GM18526 (cell line): ENCODE measurements around the gene PHRF1.

ENCODE experiments used
- POLR2A ChIP-seq: IDR thresholded peaks from 3 replicates; pipeline ENCODE4 v1.6.1; 2011; ENCODE audit not compliant: insufficient read length; ENCODE audit errors: extremely low read depth

PHRF1 gene

DNA sequence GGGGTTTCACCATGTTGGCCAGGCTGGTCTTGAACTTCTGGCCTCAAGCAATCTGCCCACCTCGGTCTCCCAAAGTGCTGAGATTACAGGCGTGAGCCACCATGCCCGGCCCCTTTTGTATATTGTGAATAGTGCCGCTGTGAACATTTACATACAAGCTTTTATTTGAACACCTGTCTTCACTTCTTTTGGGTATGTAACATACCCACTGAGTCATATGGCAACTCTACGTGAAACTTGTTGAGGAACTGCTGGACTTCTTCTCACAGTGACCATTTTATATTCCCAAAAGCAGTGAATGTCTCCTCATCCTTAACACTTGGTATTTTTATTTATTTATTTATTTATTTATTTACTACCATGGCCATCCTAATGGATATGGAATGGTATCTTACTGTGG, 54.6 kb downstream of the PHRF1 start:
- TF ChIP-seq POLR2A: no peak

DNA sequence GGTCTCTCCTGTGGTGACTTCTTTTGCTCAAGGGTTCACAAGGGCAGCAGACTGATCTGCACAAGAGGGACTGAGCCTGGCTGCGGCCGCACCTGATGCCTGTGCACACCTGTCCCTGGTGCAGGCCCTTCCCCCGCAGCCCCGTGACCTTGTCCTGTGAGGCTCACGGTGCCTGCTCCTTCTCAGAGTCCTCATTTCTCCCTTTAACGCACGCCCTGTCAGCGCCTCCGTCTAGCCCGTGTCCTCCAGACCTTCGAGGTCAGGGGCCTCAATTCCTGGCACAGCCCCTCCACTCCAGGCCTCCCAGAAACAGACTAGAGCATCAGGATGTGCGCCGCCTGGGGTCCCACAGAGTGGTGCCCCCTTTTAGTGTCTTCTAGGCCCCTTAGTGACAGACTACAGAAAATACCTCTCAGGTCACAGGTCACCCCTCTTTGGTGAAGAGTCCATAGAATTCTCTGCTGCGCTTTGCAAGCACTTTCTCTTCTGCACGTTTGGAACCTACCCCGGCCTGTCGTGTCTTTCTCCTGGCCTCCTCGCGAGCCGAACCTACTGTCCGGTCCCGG, 59.8 kb downstream of the PHRF1 start:
- TF ChIP-seq POLR2A: no peak

DNA sequence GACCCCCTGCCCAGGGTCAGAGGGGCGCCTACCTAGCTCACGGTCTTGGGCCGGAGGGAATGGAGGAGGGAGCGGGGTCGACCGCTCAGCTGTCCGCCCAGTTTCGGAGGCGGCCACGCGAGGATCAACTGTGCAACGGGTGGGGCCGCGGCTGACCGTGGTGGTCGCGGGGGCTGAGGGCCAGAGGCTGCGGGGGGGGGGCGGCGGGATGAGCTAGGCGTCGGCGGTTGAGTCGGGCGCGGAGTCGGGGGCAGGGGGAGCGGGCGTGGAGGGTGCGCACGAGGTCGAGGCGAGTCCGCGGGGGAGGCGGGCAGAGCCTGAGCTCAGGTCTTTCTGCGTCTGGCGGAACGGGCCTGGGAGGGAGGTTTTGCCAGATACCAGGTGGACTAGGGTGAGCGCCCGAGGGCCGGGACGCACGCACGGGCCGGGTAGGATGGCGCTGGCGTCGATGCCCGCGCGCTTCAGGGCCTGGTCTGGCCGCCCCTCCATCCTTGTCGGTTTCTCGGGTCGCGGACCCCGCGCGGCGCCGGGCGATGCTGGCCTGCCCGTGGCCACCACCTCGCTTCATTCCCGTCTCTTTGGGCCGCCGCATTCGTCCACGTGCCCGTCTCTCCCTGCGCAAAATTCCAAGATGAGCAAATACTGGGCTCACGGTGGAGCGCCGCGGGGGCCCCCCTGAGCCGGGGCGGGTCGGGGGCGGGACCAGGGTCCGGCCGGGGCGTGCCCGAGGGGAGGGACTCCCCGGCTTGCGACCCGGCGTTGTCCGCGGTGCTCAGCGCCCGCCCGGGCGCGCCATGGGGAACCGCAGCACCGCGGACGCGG, 60.5 kb downstream of the PHRF1 start, which contains the start of gene DRD4:
Gene DRD4 (plus strand): TSS at position 759 of the 822 bp plus-strand sequence. CDS start 36 bp downstream, at position 795.
- TF ChIP-seq POLR2A: no peak

DNA sequence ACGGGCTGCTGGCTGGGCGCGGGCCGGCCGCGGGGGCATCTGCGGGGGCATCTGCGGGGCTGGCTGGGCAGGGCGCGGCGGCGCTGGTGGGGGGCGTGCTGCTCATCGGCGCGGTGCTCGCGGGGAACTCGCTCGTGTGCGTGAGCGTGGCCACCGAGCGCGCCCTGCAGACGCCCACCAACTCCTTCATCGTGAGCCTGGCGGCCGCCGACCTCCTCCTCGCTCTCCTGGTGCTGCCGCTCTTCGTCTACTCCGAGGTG, 61.0 kb downstream of the PHRF1 start:
- TF ChIP-seq POLR2A: no peak

DNA sequence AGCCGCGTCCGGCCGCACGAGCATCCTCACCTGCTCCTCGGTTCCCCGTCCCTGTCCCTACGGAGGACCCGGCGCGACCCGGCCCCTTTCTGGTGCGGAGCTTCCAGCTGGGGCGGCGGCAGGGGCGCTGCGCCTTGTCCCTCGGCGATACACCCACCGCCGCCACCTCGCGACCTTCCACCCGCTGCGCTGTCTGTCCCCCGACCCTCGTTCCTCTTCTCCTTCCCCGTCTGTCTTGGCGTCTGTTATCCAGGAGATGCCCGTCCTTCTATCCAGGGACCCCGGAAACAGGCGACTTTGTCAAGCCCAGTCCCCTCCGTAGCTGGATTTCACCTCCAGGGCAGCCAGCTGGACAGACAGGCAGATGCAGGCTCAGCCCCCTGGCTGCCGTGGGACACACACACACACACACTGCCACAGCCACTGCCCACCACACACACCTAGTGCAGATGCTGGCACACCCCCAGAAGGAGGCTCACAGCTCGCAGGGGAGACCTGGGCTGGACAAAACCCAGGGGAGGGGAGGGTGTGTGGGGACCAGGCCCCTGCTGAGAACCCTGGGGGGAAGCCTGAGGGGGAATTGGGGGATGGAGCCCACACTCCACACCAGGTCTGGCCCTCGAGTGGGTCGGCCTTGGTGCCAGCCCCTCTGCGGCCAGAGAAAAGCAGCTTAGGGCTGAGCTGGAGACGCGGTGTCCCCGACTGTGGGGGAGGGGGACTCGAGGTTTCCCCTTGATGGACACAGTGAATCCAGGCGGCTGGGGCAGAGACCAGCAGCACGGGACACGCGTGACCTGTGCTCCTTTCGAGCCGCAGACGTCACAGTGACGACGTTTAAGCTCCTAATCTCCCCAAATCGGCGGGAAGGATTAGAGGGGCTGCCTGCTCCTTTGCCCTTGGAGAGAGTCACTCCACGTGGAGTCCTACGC, 61.6 kb downstream of the PHRF1 start:
- no peak for TF ChIP-seq POLR2A

DNA sequence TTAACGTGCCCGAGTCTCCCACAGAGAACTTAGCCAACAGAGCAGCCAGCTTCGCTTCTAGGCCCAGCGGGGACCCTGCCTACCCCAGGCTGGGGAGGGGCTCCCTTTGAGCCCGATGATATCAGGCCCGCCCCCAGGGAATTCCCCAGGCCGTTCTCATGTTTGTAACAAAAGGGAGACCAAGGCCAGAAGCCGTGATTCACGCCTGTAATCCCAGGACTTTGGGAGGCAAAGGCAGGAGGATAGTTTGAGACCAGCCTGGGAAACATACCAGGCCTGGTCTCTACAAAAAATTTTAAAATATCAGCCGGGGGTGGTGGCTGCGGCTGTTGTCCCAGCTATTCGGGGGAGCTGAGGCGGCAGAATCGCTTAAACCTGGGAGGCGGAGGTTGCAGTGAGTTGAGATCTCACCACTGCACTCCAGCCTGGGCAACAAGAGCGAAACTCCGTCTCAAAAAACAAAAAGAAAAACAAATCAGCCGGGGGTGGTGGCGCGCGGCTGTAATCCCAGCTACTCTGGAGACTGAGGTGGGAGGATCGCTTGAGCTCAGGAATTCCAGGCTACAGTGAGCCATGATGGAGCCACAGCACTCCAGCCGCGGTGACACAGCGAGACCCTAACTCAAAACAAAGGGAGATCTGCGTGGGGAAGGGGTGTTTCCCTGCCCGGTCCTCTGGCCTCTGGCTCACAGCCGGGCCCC, 62.5 kb downstream of the PHRF1 start:
- TF ChIP-seq POLR2A: no peak

DNA sequence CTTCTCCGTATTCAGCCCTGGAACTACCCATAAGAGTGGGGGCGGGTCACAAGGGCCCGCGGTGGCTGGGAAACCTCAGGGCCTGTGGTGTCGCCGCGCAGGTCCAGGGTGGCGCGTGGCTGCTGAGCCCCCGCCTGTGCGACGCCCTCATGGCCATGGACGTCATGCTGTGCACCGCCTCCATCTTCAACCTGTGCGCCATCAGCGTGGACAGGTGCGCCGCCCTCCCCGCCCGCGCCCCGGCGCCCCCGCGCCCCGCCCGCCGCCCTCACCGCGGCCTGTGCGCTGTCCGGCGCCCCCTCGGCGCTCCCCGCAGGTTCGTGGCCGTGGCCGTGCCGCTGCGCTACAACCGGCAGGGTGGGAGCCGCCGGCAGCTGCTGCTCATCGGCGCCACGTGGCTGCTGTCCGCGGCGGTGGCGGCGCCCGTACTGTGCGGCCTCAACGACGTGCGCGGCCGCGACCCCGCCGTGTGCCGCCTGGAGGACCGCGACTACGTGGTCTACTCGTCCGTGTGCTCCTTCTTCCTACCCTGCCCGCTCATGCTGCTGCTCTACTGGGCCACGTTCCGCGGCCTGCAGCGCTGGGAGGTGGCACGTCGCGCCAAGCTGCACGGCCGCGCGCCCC, 63.2 kb downstream of the PHRF1 start:
- no peak for TF ChIP-seq POLR2A

DNA sequence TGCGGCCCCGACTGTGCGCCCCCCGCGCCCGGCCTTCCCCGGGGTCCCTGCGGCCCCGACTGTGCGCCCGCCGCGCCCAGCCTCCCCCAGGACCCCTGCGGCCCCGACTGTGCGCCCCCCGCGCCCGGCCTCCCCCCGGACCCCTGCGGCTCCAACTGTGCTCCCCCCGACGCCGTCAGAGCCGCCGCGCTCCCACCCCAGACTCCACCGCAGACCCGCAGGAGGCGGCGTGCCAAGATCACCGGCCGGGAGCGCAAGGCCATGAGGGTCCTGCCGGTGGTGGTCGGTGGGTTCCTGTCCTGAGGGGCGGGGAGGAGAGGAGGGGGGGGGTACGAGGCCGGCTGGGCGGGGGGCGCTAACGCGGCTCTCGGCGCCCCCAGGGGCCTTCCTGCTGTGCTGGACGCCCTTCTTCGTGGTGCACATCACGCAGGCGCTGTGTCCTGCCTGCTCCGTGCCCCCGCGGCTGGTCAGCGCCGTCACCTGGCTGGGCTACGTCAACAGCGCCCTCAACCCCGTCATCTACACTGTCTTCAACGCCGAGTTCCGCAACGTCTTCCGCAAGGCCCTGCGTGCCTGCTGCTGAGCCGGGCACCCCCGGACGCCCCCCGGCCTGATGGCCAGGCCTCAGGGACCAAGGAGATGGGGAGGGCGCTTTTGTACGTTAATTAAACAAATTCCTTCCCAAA, 63.9 kb downstream of the PHRF1 start:
- no peak for TF ChIP-seq POLR2A

DNA sequence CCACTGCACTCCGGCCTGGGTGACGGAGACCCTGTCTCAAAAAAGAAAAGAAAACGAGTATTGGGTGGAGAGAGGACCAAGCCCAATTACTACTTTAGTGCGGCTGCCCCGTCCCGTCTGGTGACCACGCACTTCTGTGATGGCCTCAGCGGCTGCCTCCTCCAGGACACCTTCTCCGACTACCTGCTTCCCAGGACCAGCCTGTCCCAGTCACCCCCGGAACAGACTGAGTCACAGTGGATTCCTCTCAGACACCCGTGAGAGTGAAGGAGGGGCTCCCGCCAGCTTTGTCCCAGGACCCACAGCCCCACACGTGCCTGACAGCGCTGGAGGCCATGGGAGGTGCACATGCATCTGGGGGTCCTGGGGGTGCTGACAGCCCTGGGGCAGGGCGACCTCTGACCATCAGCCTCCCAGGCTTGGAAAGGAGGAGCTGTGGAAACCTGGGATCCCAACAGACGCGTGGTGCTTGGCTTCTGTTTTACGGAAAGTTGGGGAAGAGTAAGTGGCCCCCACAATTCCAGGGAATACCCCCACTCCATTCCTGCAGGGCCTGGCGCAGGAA, 65.6 kb downstream of the PHRF1 start:
- TF ChIP-seq POLR2A: no peak

DNA sequence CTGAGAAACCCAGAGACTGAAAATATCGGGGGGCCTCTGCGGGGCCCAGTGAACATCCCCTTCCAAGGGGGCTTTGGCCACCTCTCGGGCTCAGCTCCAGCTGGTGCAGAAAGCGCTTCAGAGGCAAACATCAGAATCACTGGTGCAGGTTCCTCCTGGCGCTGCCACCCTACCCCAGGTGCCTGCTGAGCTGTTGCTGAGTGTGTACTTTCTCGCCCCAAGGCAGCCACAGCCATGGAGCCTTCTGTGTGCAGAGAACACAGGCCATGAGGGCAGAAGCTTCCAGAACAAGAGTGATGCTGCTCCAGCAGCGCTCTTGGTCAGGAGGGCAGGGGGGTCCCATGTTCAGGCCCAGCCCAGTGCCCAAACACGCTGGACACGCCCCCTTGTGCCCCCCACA, 67.1 kb downstream of the PHRF1 start:
- no peak for TF ChIP-seq POLR2A

DNA sequence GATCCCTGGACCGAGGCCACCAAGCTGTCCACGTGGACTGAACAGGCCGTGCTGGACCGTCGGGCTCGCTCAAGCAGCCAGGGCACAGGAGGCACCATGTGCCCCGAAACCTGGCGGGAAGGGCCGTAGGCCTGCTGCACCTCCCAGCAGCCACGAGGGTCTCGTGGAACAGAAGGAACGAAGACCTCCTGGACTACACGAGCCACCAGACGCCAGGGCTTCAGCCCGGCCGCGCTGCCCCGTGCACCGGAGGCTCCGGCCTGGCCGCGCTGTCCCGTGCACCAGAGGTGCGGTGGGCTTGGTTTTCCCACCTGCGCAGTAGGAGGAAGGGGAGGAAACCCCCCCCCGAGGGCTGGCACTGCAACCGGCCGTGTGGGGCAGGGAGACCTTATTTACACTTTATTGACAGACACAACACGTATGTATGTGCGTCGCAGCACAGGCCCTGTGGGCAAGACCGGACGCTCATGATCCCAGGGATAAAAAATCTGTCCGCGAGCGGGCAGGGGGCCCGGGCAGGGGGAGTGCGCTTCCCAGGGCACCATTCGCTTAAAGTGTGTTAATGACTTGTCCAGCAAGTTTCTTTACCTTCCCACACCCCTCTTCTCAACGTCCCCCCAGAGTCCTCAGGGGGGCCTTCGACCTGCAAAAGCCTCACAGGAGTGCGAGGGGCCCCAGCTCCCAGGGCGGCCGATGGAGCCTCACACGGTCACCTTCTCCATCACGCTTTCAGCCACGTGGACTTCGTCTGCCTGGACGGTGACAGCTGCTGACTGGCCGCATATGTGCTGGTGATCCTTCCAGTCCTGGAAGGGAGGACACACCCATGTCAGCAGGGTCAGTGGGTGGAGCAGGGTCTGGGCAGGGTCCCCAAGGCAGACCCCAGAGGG, 67.8 kb downstream of the PHRF1 start:
- no peak for TF ChIP-seq POLR2A

DNA sequence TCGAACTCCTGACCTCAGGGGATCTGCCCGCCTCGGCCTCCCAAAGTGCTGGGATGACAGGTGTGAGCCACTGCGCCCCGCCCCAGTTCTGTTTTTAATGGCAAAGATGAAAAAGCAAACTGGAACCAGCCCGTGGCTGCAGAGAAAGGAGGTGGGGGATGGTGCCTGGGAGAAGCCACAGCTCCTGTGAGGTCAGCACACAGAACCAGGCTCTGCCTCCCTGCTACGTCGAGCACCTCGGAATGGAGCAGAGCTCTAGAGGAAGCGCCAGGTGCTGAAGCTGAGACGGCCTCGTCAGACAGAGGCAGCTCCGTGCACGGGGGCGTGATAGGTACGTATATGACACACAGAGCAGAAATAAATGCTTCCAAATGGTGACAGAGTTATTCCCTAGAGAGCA, 69.3 kb downstream of the PHRF1 start:
- no peak for TF ChIP-seq POLR2A

DNA sequence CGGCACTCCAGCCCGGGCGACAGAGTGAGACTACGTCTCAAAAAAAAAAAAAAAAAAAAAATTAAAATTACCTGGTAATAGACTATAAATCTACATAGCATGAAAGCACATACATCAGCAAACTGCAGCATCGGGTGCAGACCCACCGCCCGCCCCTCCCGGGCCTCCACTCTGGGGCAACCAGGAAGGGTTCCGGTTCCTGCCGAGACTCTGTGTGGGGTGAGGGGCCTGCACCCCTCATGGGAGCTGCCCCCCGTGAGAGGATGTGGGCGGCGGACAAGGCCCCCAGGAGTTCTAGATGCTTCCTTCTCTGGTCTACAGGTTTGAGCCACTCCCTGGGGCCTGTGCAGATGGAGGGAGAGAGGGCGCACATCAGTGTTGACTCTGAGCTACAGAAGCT, 69.9 kb downstream of the PHRF1 start:
- TF ChIP-seq POLR2A: no peak
